ENCODE data around the gene STEAP4. TPM values are rescaled to one million over a fixed set of nuclear protein-coding genes. Genes with fewer than 3 reads are reported as not detected.

STEAP4 gene
- total and polyA plus RNA-seq, 3 donors from 2014 or later, result 15.2 to 27.1 (median 16.2) TPM

- H3K4me1 ChIP-seq, result peaks cover 3% of the 10 kb centered on the region
- intact Hi-C loops (cut with DNase I; ENCODE audit: low total_unique reads), result no loop called here
- H3K36me3 ChIP-seq (ENCODE audit: low read depth, missing control alignments), result no peaks in the 10 kb centered on the region
- H3K27ac ChIP-seq, result no peak overlapping the region
- H3K4me3 ChIP-seq, result no peak overlapping the region
- no peaks in the 10 kb centered on the region for H3K9me3 ChIP-seq
- no peak for TF ChIP-seq CTCF (IDR thresholded peaks at IDR 0.05)
- TF ChIP-seq POLR2A (IDR thresholded peaks at IDR 0.05), result no peak
- 51 to 59% methylated on average over 2 of the region's 2 CpGs for WGBS, 2 donors
- no peaks in the 10 kb centered on the region for H3K27me3 ChIP-seq
- DNase-seq, result no peak
Observed at GRCh38 chr7:88339195-88339922, 32.7 kb upstream of the STEAP4 start.

GRCh38 chr7:88338503-88338902 is 31.8 kb upstream of the STEAP4 start:
- no peak for DNase-seq
- H3K4me3 ChIP-seq, result no peak overlapping the region
- TF ChIP-seq CTCF (IDR thresholded peaks at IDR 0.05) (no peak), POLR2A (IDR thresholded peaks at IDR 0.05) (no peak)
- H3K27ac ChIP-seq, result no peak overlapping the region
- H3K4me1 ChIP-seq, result peaks cover 3% of the 10 kb centered on the region
- no peaks in the 10 kb centered on the region for H3K27me3 ChIP-seq
- no peaks in the 10 kb centered on the region for H3K9me3 ChIP-seq
- WGBS, 2 donors, result 73 to 94% methylated on average over 6 of the region's 6 CpGs
- intact Hi-C loops (cut with DNase I; ENCODE audit: low total_unique reads), result no loop called here
- no peaks in the 10 kb centered on the region for H3K36me3 ChIP-seq (ENCODE audit: low read depth, missing control alignments)

- Histone ChIP-seq H3K27ac (no peak overlapping the region), H3K4me3 (no peak overlapping the region), H3K9me3 (no peaks in the 10 kb centered on the region), H3K4me1 (peaks cover 3% of the 10 kb centered on the region), H3K27me3 (no peaks in the 10 kb centered on the region), H3K36me3 (ENCODE audit: low read depth, missing control alignments) (no peaks in the 10 kb centered on the region)
- TF ChIP-seq CTCF (IDR thresholded peaks at IDR 0.05), result no peak
- no peak for DNase-seq
- intact Hi-C loops (cut with DNase I; ENCODE audit: low total_unique reads), result no loop called here
Observed at GRCh38 chr7:88337572-88337971, 30.9 kb upstream of the STEAP4 start.

- TF ChIP-seq POLR2A (IDR thresholded peaks at IDR 0.05) (no peak), CTCF (IDR thresholded peaks at IDR 0.05) (no peak)
- Histone ChIP-seq H3K36me3 (ENCODE audit: low read depth, missing control alignments) (no peaks in the 10 kb centered on the region), H3K27me3 (no peaks in the 10 kb centered on the region), H3K27ac (peak overlapping the region in 1 of 2 donors; percentile 37), H3K9me3 (no peaks in the 10 kb centered on the region), H3K4me3 (no peak overlapping the region), H3K4me1 (no peaks in the 10 kb centered on the region)
- intact Hi-C loops (cut with DNase I; ENCODE audit: low total_unique reads), result no loop called here
- no peak for DNase-seq
Observed at GRCh38 chr7:88331322-88331721, 24.6 kb upstream of the STEAP4 start.

Measured in testis (tissue), 3 donors.